OCI-LY7 (cell line): Measurements from ENCODE around the gene RSAD2.

Experiments
- EZH2phosphoT487 ChIP-seq: fragments of 200-600 bp; sonication (generic); IDR thresholded peaks from 2 replicates; pipeline ENCODE4 v1.6.1; 2018; ENCODE audit warnings: low read depth, borderline replicate concordance, mild to moderate bottlenecking, mixed run types, antibody characterized with exemption, low read length, moderate library complexity, mixed read lengths
- TF ChIP-seq, protein P1 (sequence below): fragments of 200-600 bp; sonication (generic); conservative IDR thresholded peaks from 2 replicates; pipeline ENCODE4 v1.5.1; 2014; ENCODE audit warnings: mild to moderate bottlenecking, antibody characterized with exemption, low read length, moderate library complexity, mixed read lengths

DNA sequence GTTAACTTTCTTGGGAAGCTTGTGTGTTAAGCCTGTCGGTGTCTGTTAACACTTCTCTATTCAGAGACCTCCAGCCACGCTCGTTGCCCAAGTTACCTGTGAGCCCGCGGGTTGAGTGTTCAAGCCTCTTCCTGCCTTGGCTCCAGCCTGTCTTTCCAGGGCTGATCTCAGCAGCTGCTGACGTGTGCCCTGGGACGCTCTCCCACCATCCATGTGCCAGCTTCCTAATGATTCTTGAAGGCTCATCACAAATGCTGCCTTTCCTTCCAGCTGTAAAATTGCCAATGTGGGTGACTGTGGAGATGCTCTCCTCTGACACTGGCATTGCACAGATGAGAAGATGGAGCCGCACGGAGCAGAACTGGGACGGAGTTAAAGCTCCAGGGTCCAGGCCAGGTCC, 45.7 kb downstream of the RSAD2 start:
- TF ChIP-seq, protein P1, sequence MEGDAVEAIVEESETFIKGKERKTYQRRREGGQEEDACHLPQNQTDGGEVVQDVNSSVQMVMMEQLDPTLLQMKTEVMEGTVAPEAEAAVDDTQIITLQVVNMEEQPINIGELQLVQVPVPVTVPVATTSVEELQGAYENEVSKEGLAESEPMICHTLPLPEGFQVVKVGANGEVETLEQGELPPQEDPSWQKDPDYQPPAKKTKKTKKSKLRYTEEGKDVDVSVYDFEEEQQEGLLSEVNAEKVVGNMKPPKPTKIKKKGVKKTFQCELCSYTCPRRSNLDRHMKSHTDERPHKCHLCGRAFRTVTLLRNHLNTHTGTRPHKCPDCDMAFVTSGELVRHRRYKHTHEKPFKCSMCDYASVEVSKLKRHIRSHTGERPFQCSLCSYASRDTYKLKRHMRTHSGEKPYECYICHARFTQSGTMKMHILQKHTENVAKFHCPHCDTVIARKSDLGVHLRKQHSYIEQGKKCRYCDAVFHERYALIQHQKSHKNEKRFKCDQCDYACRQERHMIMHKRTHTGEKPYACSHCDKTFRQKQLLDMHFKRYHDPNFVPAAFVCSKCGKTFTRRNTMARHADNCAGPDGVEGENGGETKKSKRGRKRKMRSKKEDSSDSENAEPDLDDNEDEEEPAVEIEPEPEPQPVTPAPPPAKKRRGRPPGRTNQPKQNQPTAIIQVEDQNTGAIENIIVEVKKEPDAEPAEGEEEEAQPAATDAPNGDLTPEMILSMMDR: no peak
- TF ChIP-seq EZH2phosphoT487: no peak
